SK-N-SH (cell line): ENCODE measurements around the gene SATB1.

Experiments used
- ELF1 ChIP-seq: IDR thresholded peaks from 2 replicates; pipeline ENCODE4 v1.4.0; 2012
- EP300 ChIP-seq, 2 experiments: IDR thresholded peaks; 2 replicates each; pipeline versions ENCODE4 v1.4.0 to v1.6.1; 2012; ENCODE audit warnings: borderline replicate concordance in 1 of 2, low read depth in 1 of 2, low read length in 1 of 2
- EZH2phosphoT487 ChIP-seq: fragments of 200-600 bp; sonication (generic); IDR thresholded peaks from 2 replicates; pipeline ENCODE4 v1.6.1; 2017; ENCODE audit warnings: low read depth, mixed run types, mild to moderate bottlenecking, antibody characterized with exemption, moderate library complexity, borderline replicate concordance
- GABPA ChIP-seq: IDR thresholded peaks from 2 replicates; pipeline ENCODE4 v1.4.0; 2012; ENCODE audit warnings: low read depth, mild to moderate bottlenecking
- JUND ChIP-seq: IDR thresholded peaks from 2 replicates; pipeline ENCODE4 v1.4.0; 2012
- PBX3 ChIP-seq: IDR thresholded peaks from 2 replicates; pipeline ENCODE4; 2012
- POLR2AphosphoS5 ChIP-seq: IDR thresholded peaks from 2 replicates; pipeline ENCODE4 v1.6.1; 2012; ENCODE audit warnings: low read depth, low read length
- TAF1 ChIP-seq: IDR thresholded peaks from 2 replicates; pipeline ENCODE4 v1.6.1; 2012; ENCODE audit warnings: low read depth, mild to moderate bottlenecking, low read length, moderate library complexity, borderline replicate concordance
- TCF12 ChIP-seq: IDR thresholded peaks from 2 replicates; pipeline ENCODE4 v1.4.0; 2012
- TF ChIP-seq, protein P1 (sequence below): IDR thresholded peaks from 2 replicates; pipeline ENCODE4 v1.6.1; 2012; ENCODE audit warnings: mild to moderate bottlenecking, low read depth, low read length, moderate library complexity
- TF ChIP-seq, protein P2 (sequence below): fragments of 200-600 bp; sonication (generic); IDR thresholded peaks from 2 replicates; pipeline ENCODE4 v1.6.1; 2017; ENCODE audit warnings: antibody characterized with exemption, mild to moderate bottlenecking, moderate library complexity
- TF ChIP-seq, protein P3 (sequence below): IDR thresholded peaks from 2 replicates; pipeline ENCODE4 v1.4.0; 2012; ENCODE audit warnings: low read depth, borderline replicate concordance

GRCh38 chr3:18439281-18439680 is 14.1 kb upstream of the SATB1 start:
- TF ChIP-seq POLR2AphosphoS5 (no peak), EZH2phosphoT487 (no peak), EP300 (IDR thresholded peaks at IDR 0.05; ENCODE audit: borderline replicate concordance in 1 of 2, low read depth in 1 of 2, low read length in 1 of 2) (no peak), JUND (no peak), TCF12 (no peak), ELF1 (no peak), TAF1 (no peak), PBX3 (no peak), GABPA (no peak)
- TF ChIP-seq, protein P1, sequence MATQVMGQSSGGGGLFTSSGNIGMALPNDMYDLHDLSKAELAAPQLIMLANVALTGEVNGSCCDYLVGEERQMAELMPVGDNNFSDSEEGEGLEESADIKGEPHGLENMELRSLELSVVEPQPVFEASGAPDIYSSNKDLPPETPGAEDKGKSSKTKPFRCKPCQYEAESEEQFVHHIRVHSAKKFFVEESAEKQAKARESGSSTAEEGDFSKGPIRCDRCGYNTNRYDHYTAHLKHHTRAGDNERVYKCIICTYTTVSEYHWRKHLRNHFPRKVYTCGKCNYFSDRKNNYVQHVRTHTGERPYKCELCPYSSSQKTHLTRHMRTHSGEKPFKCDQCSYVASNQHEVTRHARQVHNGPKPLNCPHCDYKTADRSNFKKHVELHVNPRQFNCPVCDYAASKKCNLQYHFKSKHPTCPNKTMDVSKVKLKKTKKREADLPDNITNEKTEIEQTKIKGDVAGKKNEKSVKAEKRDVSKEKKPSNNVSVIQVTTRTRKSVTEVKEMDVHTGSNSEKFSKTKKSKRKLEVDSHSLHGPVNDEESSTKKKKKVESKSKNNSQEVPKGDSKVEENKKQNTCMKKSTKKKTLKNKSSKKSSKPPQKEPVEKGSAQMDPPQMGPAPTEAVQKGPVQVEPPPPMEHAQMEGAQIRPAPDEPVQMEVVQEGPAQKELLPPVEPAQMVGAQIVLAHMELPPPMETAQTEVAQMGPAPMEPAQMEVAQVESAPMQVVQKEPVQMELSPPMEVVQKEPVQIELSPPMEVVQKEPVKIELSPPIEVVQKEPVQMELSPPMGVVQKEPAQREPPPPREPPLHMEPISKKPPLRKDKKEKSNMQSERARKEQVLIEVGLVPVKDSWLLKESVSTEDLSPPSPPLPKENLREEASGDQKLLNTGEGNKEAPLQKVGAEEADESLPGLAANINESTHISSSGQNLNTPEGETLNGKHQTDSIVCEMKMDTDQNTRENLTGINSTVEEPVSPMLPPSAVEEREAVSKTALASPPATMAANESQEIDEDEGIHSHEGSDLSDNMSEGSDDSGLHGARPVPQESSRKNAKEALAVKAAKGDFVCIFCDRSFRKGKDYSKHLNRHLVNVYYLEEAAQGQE, result no peak
- TF ChIP-seq, protein P2, sequence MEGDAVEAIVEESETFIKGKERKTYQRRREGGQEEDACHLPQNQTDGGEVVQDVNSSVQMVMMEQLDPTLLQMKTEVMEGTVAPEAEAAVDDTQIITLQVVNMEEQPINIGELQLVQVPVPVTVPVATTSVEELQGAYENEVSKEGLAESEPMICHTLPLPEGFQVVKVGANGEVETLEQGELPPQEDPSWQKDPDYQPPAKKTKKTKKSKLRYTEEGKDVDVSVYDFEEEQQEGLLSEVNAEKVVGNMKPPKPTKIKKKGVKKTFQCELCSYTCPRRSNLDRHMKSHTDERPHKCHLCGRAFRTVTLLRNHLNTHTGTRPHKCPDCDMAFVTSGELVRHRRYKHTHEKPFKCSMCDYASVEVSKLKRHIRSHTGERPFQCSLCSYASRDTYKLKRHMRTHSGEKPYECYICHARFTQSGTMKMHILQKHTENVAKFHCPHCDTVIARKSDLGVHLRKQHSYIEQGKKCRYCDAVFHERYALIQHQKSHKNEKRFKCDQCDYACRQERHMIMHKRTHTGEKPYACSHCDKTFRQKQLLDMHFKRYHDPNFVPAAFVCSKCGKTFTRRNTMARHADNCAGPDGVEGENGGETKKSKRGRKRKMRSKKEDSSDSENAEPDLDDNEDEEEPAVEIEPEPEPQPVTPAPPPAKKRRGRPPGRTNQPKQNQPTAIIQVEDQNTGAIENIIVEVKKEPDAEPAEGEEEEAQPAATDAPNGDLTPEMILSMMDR, result no peak
- TF ChIP-seq, protein P3, sequence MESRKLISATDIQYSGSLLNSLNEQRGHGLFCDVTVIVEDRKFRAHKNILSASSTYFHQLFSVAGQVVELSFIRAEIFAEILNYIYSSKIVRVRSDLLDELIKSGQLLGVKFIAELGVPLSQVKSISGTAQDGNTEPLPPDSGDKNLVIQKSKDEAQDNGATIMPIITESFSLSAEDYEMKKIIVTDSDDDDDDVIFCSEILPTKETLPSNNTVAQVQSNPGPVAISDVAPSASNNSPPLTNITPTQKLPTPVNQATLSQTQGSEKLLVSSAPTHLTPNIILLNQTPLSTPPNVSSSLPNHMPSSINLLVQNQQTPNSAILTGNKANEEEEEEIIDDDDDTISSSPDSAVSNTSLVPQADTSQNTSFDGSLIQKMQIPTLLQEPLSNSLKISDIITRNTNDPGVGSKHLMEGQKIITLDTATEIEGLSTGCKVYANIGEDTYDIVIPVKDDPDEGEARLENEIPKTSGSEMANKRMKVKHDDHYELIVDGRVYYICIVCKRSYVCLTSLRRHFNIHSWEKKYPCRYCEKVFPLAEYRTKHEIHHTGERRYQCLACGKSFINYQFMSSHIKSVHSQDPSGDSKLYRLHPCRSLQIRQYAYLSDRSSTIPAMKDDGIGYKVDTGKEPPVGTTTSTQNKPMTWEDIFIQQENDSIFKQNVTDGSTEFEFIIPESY, result no peak
